IMR-90 (cell line): ENCODE measurements around the gene RBFOX2. TPM values are rescaled to one million over a fixed set of nuclear protein-coding genes. Genes with fewer than 3 reads are reported as not detected.

Experiments
- ATAC-seq: fragments of 200-7000 bp; cut with Tn5 transposase; 2 replicates; pipeline ENCODE4 v1.9.1; 2020; ENCODE audit warnings: low read depth, mild to moderate bottlenecking, moderate library complexity
- BruUV-seq: library from RNA; stranded (reverse); fragments of 400-500 nt; replicated peaks from 2 replicates; lab custom pipeline; 2021; lab: Mats Ljungman, UMichigan
- CTCF ChIA-PET: fragments of 300-600 bp; formaldehyde crosslinking; extraction: SDS; loops from one replicate; lab custom pipeline; 2021; ENCODE audit warnings: antibody characterized with exemption; lab: Yijun Ruan, JAX
- POLR2A ChIA-PET: fragments of 300-600 bp; sonication (Branson Sonifier 250); formaldehyde crosslinking; loops from one replicate; lab custom pipeline; 2022; ENCODE audit warnings: antibody characterized with exemption; ENCODE audit not compliant: unreplicated experiment; lab: Charles Lee
- DNase-seq: peaks from one replicate; pipeline ENCODE4 v3.0.0; 2013
- H2AFZ ChIP-seq: replicated peaks from 2 replicates; pipeline ENCODE3; 2013; ENCODE audit warnings: low read length, mild to moderate bottlenecking; ENCODE audit not compliant: poor library complexity
- H2AK5ac ChIP-seq: 2 replicates; pipeline ENCODE4 v1.6.1; 2013; ENCODE audit warnings: low read depth, low read length, inconsistent platforms
- H2AK9ac ChIP-seq: replicated peaks from 2 replicates; pipeline ENCODE3; 2013; ENCODE audit warnings: mild to moderate bottlenecking, low read depth, low read length, moderate library complexity; ENCODE audit not compliant: poor library complexity
- H2BK120ac ChIP-seq: 2 replicates; pipeline ENCODE4 v1.6.1; 2013; ENCODE audit warnings: low read depth, low read length, inconsistent platforms
- H2BK15ac ChIP-seq: 3 replicates; pipeline ENCODE4 v1.6.1; 2013; ENCODE audit warnings: low read depth, low read length, inconsistent platforms
- H2BK20ac ChIP-seq: 2 replicates; pipeline ENCODE4 v1.6.1; 2013; ENCODE audit warnings: low read depth, mild to moderate bottlenecking, inconsistent platforms, low read length, moderate library complexity
- H2BK5ac ChIP-seq: 2 replicates; pipeline ENCODE4 v1.6.1; 2013; ENCODE audit warnings: mild to moderate bottlenecking, low read depth, low read length, inconsistent platforms; ENCODE audit not compliant: poor library complexity, severe bottlenecking
- H3K14ac ChIP-seq: replicated peaks from 2 replicates; pipeline ENCODE4 v1.6.1; 2013; ENCODE audit warnings: low read depth, low read length, inconsistent platforms
- H3K18ac ChIP-seq: 2 replicates; pipeline ENCODE4 v1.6.1; 2013; ENCODE audit warnings: low read depth, low read length, control low read depth
- H3K23ac ChIP-seq: 2 replicates; pipeline ENCODE4 v1.6.1; 2013; ENCODE audit warnings: low read depth, low read length, inconsistent platforms
- H3K27ac ChIP-seq: 2 replicates; pipeline ENCODE4 v1.5.1; 2013; ENCODE audit warnings: mild to moderate bottlenecking, control low read depth, low read length; ENCODE audit not compliant: insufficient read depth
- H3K27me3 ChIP-seq: 2 replicates; pipeline ENCODE4 v1.6.1; 2013; ENCODE audit warnings: low read length; ENCODE audit not compliant: control insufficient read depth, insufficient read depth
- H3K36me3 ChIP-seq: 2 replicates; pipeline ENCODE4 v1.6.1; 2013; ENCODE audit warnings: low read length, mixed read lengths; ENCODE audit not compliant: control insufficient read depth, insufficient read depth
- H3K4ac ChIP-seq: 2 replicates; pipeline ENCODE4 v1.6.1; 2013; ENCODE audit warnings: low read depth, low read length, inconsistent platforms
- H3K4me1 ChIP-seq: 2 replicates; pipeline ENCODE4 v1.6.1; 2013; ENCODE audit warnings: low read length, mixed read lengths; ENCODE audit not compliant: control insufficient read depth, insufficient read depth
- H3K4me2 ChIP-seq: 2 replicates; pipeline ENCODE4 v1.6.1; 2013; ENCODE audit warnings: low read depth, mild to moderate bottlenecking, control low read depth, low read length, moderate library complexity
- H3K4me3 ChIP-seq: 2 replicates; pipeline ENCODE4 v1.5.1; 2013; ENCODE audit warnings: low read depth, mild to moderate bottlenecking, control low read depth, low read length, moderate library complexity; ENCODE audit not compliant: insufficient read depth
- H3K56ac ChIP-seq: 2 replicates; pipeline ENCODE4 v1.6.1; 2013; ENCODE audit warnings: low read length, inconsistent platforms; ENCODE audit not compliant: insufficient read depth; ENCODE audit errors: extremely low read depth
- H3K79me1 ChIP-seq, 2 experiments: 2 replicates each; pipeline ENCODE4 v1.6.1; 2013; ENCODE audit warnings: low read length in 2 of 2, inconsistent platforms in 1 of 2, low read depth in 1 of 2
- H3K9ac ChIP-seq: 2 replicates; pipeline ENCODE4 v1.6.1; 2013; ENCODE audit warnings: low read depth, low read length, control low read depth
- H3K9me1 ChIP-seq: 2 replicates; pipeline ENCODE4 v1.6.1; 2013; ENCODE audit warnings: low read length, inconsistent platforms; ENCODE audit not compliant: insufficient read depth
- H3K9me3 ChIP-seq: 2 replicates; pipeline ENCODE4 v1.6.1; 2013; ENCODE audit warnings: low read length; ENCODE audit not compliant: control insufficient read depth, insufficient read depth
- H4K20me1 ChIP-seq: 2 replicates; pipeline ENCODE4 v1.6.1; 2013; ENCODE audit warnings: low read length, inconsistent platforms; ENCODE audit not compliant: insufficient read depth
- H4K5ac ChIP-seq: 2 replicates; pipeline ENCODE4 v1.6.1; 2013; ENCODE audit warnings: mild to moderate bottlenecking, low read depth, low read length, control low read depth
- H4K8ac ChIP-seq, 2 experiments: 2 replicates each; pipeline ENCODE4 v1.6.1; 2013; ENCODE audit warnings: low read depth in 2 of 2, low read length in 2 of 2, control low read depth in 1 of 2, inconsistent platforms in 1 of 2
- H4K91ac ChIP-seq: 2 replicates; pipeline ENCODE4 v1.6.1; 2013; ENCODE audit warnings: low read depth, low read length, inconsistent platforms; ENCODE audit not compliant: insufficient read depth
- MAZ ChIP-seq: IDR thresholded peaks from 2 replicates; pipeline ENCODE4 v1.6.1; 2012; ENCODE audit warnings: low read depth, mild to moderate bottlenecking, low read length, improper control_type of control experiment, moderate library complexity, borderline replicate concordance
- WGBS, 2 experiments: methylation state at CpG; one replicate each; pipeline versions ENCODE4 v1.1.5 to v1.1.7; 2013; ENCODE audit warnings: missing lambda C conversion rate in 2 of 2; ENCODE audit not compliant: insufficient read length in 1 of 2; ENCODE audit errors: extremely low coverage in 2 of 2; 5-methylcytosine and 5-hydroxymethylcytosine counted together
- dilution Hi-C: fragments of 300-500 bp; cut with HindIII; formaldehyde crosslinking; loops from one replicate; pipeline ENCODE4 v1.14.3; 2018; ENCODE audit warnings: low sequenced_read_pairs; ENCODE audit not compliant: unreplicated experiment
- in situ Hi-C: fragments of 300-500 bp; cut with MboI; formaldehyde crosslinking; loops from 3 replicates; pipeline ENCODE4 v1.14.3; 2019; ENCODE audit warnings: low sequenced_read_pairs, inconsistent platforms, mixed read lengths
- intact Hi-C: fragments of 100-400 bp; cut with micrococcal nuclease; formaldehyde crosslinking; loops from 2 replicates; pipeline ENCODE4 v1.10.0; 2022
- polyA plus RNA-seq, 3 experiments: library from polyadenylated mRNA; depleted of rRNA; stranded (reverse); fragments of >200 nt; gene quantifications; 2 replicates each; pipeline ENCODE4 v1.2.3, GENCODE V29; 2012; ENCODE audit warnings: low replicate concordance in 1 of 3
- total RNA-seq: library from RNA; depleted of rRNA; stranded (reverse); fragments of >200 nt; gene quantifications from 2 replicates; pipeline ENCODE4 v1.2.3, GENCODE V29; 2012; rRNA removed
- TF ChIP-seq, protein P1 (sequence below): fragments of 150-350 bp; IDR thresholded peaks from 2 replicates; pipeline ENCODE4 v1.6.1; 2017; ENCODE audit warnings: mild to moderate bottlenecking, antibody characterized with exemption, low read length, low read depth

RBFOX2 gene
- total and polyA plus RNA-seq, 2 of the 4 experiments (the other 2 are of a cell fraction): 146 to 178 TPM

DNA sequence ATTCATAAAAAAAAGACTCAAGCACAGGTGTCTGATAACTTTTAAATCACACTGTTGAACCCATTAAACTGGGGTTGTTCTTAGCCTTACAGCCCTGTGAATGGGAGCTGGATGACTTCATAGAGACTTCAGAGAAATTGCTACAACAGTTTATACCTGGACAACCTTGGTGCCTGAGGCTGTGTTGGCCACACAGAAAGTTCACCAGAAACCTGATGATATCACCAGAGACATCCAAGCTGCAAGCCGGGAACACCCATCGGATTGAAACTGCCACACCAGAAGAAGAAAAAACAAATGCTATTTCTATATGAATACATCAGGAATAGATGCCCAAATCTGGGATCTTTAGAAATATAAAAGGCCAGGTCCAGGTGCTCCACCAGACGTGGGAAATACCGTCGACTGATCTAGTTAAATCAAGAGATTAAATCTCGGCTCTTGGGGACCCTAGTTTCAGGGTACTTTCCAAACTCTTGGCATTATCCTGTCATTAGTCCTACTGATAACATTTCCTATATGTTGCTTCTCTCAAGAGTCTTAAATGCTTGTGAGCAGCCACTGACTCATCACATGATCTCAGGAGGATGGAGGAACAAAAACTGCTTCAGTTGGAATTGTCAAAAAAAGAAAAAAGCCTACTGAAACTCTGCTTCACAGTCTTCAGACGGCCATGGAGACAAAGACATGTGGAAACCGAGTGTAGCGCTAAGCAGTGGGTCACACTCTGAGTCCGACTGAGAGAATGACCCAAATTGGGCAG, 339.5 kb downstream of the RBFOX2 start:
- no peak overlapping the region for H4K91ac ChIP-seq
- H4K5ac ChIP-seq: no peak overlapping the region
- BruUV-seq: no TSS peak
- no peak overlapping the region; the same call in 1 of the 2 replicates for H3K4ac ChIP-seq
- H3K4me1 ChIP-seq: no peaks in the 10 kb centered on the region; the same call in 1 of the 2 replicates
- H2AK9ac ChIP-seq: no peak overlapping the region
- no peak overlapping the region for H2BK5ac ChIP-seq
- H3K9me3 ChIP-seq: no peaks in the 10 kb centered on the region
- no peak overlapping the region for H2AK5ac ChIP-seq
- ATAC-seq (no peak; the same call in 1 of the 2 replicates), DNase-seq (peak; percentile 59)
- H3K14ac ChIP-seq: no peak overlapping the region
- in situ Hi-C loops: no loop called here
- no peak overlapping the region for H3K27ac ChIP-seq
- no peaks in the 10 kb centered on the region for H3K27me3 ChIP-seq
- no peak overlapping the region for H2BK120ac ChIP-seq
- peak overlapping the region in 1 of 2 experiments; percentile 69; a peak in 1 of 4 replicates for H4K8ac ChIP-seq
- no peaks in the 10 kb centered on the region for H3K79me1 ChIP-seq
- dilution Hi-C loops: no loop called here
- no peak overlapping the region for H2AFZ ChIP-seq
- H3K4me2 ChIP-seq: no peak overlapping the region
- no peaks in the 10 kb centered on the region for H4K20me1 ChIP-seq
- POLR2A ChIA-PET: no interaction called here
- no peaks in the 10 kb centered on the region; the same call in 1 of the 2 replicates for H3K9me1 ChIP-seq
- H3K9ac ChIP-seq: no peak overlapping the region
- no peak for TF ChIP-seq MAZ
- TF ChIP-seq, protein P1, sequence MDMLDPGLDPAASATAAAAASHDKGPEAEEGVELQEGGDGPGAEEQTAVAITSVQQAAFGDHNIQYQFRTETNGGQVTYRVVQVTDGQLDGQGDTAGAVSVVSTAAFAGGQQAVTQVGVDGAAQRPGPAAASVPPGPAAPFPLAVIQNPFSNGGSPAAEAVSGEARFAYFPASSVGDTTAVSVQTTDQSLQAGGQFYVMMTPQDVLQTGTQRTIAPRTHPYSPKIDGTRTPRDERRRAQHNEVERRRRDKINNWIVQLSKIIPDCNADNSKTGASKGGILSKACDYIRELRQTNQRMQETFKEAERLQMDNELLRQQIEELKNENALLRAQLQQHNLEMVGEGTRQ: peak; percentile 37; the same call in 1 of the 2 replicates
- no peak overlapping the region for H3K4me3 ChIP-seq
- WGBS, 2 experiments: 74% methylated on average over 8 of the region's 10 CpGs; no CpG with 5 or more reads in 1 of the 2 experiments
- H3K18ac ChIP-seq: no peak overlapping the region
- no peaks in the 10 kb centered on the region for H3K36me3 ChIP-seq
- CTCF ChIA-PET: no interaction called here
- no peak overlapping the region for H2BK15ac ChIP-seq
- intact Hi-C loops: no loop called here
- H3K56ac ChIP-seq: no peak overlapping the region
- no peak overlapping the region for H3K23ac ChIP-seq
- no peak overlapping the region for H2BK20ac ChIP-seq

Other genes starting within 250 kb of the RBFOX2 start
- gene APOL3, start 131.9 kb upstream of the RBFOX2 start, total RNA-seq: 1.7 and 2.3 TPM in 2 replicates
- gene APOL3, start 131.9 kb upstream of the RBFOX2 start, polyA plus RNA-seq (2012; rRNA removed): 0.72 and 1.4 TPM in 2 replicates
- not detected in 2 replicates for gene APOL4, start 173.0 kb upstream of the RBFOX2 start, total RNA-seq
- gene APOL4, start 173.0 kb upstream of the RBFOX2 start, polyA plus RNA-seq (2012; rRNA removed): 0.07 TPM in 1 of 2 replicates, not detected in the other
- 40.3 and 57.5 TPM in 2 replicates for gene APOL2, start 210.7 kb upstream of the RBFOX2 start, total RNA-seq
- gene APOL2, start 210.7 kb upstream of the RBFOX2 start, polyA plus RNA-seq (2012; rRNA removed): 13.0 and 13.1 TPM in 2 replicates
- gene APOL1, start 224.3 kb upstream of the RBFOX2 start, total RNA-seq: 0.36 and 0.56 TPM in 2 replicates
- gene APOL1, start 224.3 kb upstream of the RBFOX2 start, polyA plus RNA-seq (2012; rRNA removed): 0.69 and 0.77 TPM in 2 replicates